Testis (tissue), 3 donors: ENCODE data around the gene PAM16. TPM values are rescaled to one million over a fixed set of nuclear protein-coding genes. Genes with fewer than 3 reads are reported as not detected.

Source experiments
- DNase-seq: peaks from one replicate; pipeline ENCODE4 v3.0.0-alpha.2; 2019
- H3K27ac ChIP-seq, 2 donors: fragments of 200-600 bp; sonication (generic); one replicate each; pipeline ENCODE4 v1.5.1; 2019
- H3K27me3 ChIP-seq: fragments of 200-600 bp; sonication (generic); one replicate; pipeline ENCODE4 v1.5.1; 2019
- H3K36me3 ChIP-seq: fragments of 200-600 bp; sonication (generic); one replicate; pipeline ENCODE4 v1.5.1; 2017; ENCODE audit warnings: low read depth; ENCODE audit errors: missing control alignments
- H3K4me1 ChIP-seq: fragments of 200-600 bp; sonication (generic); one replicate; pipeline ENCODE4 v1.5.1; 2019
- H3K4me3 ChIP-seq, 2 donors: fragments of 200-600 bp; sonication (generic); one replicate each; pipeline ENCODE4 v1.5.1; 2017 to 2019
- H3K9me3 ChIP-seq: fragments of 200-600 bp; sonication (generic); one replicate; pipeline ENCODE4 v1.5.1; 2017
- POLR2A ChIP-seq: fragments of 450-650 bp; IDR thresholded peaks from one replicate; pipeline ENCODE4 v1.6.1; 2017; ENCODE audit warnings: antibody characterized with exemption, mild to moderate bottlenecking, moderate library complexity
- WGBS, 2 donors: methylation state at CpG; one replicate each; pipeline ENCODE4 v1.1.5; 2018; 5-methylcytosine and 5-hydroxymethylcytosine counted together
- intact Hi-C: fragments of 100-400 bp; cut with DNase I; formaldehyde crosslinking; loops from one replicate; pipeline ENCODE4 v1.15.1; 2023; ENCODE audit warnings: low total_unique reads
- polyA plus RNA-seq: library from polyadenylated mRNA; stranded (reverse); fragments of 350-450 nt; fragmentation: Illumina TruSeq; extraction: RNeasy Lipid Tissue Mini Kit (QIAGEN cat#74804); gene quantifications from one replicate; pipeline ENCODE4 v1.2.3, GENCODE V29; 2014; ENCODE audit warnings: low read depth, low replicate concordance; ENCODE audit not compliant: insufficient read depth
- total RNA-seq, 2 donors: library from RNA; depleted of rRNA; stranded (reverse); fragments of >200 nt; gene quantifications; one replicate each; pipeline ENCODE4 v1.2.3, GENCODE V29; 2016
- TF ChIP-seq, protein P1 (sequence below), 3 experiments: fragments of 450-650 bp in 2 of 3; fragments of 200-600 bp in 1 of 3; sonication (generic) in 1 of 3; IDR thresholded peaks; one replicate each; pipeline ENCODE4 v1.5.1; 2016 to 2019; ENCODE audit warnings: antibody characterized with exemption in 3 of 3, mild to moderate bottlenecking in 2 of 3, moderate library complexity in 1 of 3

PAM16 gene
- total and polyA plus RNA-seq, 3 donors from 2014 or later = 61.8 to 148 (median 126) TPM

GRCh38 chr16:4323071-4323844, 27.9 kb downstream of the PAM16 start:
- intact Hi-C loops = no loop called here

GRCh38 chr16:4322121-4323052, 28.7 kb downstream of the PAM16 start:
- intact Hi-C loops = no loop called here
- Histone ChIP-seq H3K36me3 (no peaks in the 10 kb centered on the region), H3K9me3 (no peaks in the 10 kb centered on the region), H3K4me3 (no peak overlapping the region), H3K27ac (no peak overlapping the region), H3K4me1 (peaks cover 60% of the 10 kb centered on the region), H3K27me3 (no peaks in the 10 kb centered on the region)
- 89 to 92% methylated on average over 12 to 30 of the region's 30 CpGs for WGBS, 2 donors
- DNase-seq = no peak
- TF ChIP-seq POLR2A = no peak
- TF ChIP-seq, protein P1, sequence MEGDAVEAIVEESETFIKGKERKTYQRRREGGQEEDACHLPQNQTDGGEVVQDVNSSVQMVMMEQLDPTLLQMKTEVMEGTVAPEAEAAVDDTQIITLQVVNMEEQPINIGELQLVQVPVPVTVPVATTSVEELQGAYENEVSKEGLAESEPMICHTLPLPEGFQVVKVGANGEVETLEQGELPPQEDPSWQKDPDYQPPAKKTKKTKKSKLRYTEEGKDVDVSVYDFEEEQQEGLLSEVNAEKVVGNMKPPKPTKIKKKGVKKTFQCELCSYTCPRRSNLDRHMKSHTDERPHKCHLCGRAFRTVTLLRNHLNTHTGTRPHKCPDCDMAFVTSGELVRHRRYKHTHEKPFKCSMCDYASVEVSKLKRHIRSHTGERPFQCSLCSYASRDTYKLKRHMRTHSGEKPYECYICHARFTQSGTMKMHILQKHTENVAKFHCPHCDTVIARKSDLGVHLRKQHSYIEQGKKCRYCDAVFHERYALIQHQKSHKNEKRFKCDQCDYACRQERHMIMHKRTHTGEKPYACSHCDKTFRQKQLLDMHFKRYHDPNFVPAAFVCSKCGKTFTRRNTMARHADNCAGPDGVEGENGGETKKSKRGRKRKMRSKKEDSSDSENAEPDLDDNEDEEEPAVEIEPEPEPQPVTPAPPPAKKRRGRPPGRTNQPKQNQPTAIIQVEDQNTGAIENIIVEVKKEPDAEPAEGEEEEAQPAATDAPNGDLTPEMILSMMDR (IDR thresholded peaks at IDR 0.05) = no peak

More at GRCh38 chr16:4323071-4323844, 27.9 kb downstream of the PAM16 start:
- no peak for DNase-seq
- Histone ChIP-seq H3K36me3 (no peaks in the 10 kb centered on the region), H3K27me3 (no peaks in the 10 kb centered on the region), H3K4me3 (no peak overlapping the region), H3K27ac (peak overlapping the region; percentile 10 to 85), H3K4me1 (peaks cover 57% of the 10 kb centered on the region), H3K9me3 (no peaks in the 10 kb centered on the region)
- 56% methylated on average over 10 of the region's 21 CpGs; no CpG with 5 or more reads in 1 of the 2 donors for WGBS, 2 donors
- TF ChIP-seq, protein P1 (IDR thresholded peaks at IDR 0.05) = no peak
- no peak for TF ChIP-seq POLR2A

DNA sequence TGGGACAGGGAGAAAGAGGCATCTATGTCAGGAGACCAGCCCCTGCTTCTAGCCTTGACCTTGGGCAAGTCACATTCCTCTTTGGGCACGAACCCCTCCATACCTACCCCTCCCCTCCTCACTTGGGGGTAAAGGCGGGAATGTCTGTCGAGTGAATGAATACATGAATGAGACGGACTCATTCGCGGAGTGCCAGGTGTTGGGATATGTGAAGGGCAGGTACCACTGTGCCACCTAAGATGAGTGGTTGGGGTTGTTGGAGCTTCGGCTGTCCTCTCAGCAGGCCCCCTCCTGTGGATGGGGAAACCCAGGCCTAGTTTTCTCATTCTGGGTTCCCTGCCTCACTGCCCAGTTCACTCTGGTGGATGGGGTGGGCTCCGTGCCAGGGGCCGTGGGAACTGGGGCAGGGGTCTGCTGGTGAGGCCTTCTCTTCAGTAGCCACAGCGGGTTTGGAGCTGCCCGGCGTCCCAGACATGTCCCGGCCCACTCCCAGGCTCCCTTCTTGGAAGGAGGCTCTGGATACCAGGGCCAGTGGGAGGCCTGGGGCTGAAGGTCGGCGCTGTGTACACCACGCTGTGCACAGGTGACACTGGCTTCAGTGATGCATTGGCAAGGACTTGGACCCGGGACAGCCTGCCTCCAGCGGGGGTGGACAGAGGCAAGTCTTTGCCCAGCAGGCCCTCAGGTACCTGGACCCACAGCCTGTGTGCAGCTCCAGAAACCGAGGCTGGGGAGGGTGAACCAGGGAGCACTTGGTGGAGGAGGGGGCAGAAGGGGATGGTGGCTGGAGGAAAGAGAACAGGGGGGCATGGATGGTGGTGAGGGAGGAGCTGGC, 29.6 kb downstream of the PAM16 start:
- no peaks in the 10 kb centered on the region for H3K27me3 ChIP-seq
- no peaks in the 10 kb centered on the region for H3K9me3 ChIP-seq
- H3K4me3 ChIP-seq = no peak overlapping the region
- intact Hi-C loops = no loop called here
- DNase-seq = no peak
- peak overlapping the region in 1 of 2 donors; percentile 36 for H3K27ac ChIP-seq
- no peaks in the 10 kb centered on the region for H3K36me3 ChIP-seq
- H3K4me1 ChIP-seq = peaks cover 61% of the 10 kb centered on the region
- WGBS, 2 donors = 80 to 85% methylated on average over 10 to 19 of the region's 19 CpGs
- TF ChIP-seq, protein P1 (IDR thresholded peaks at IDR 0.05) = no peak
- no peak for TF ChIP-seq POLR2A

GRCh38 chr16:4320571-4321137, 30.5 kb downstream of the PAM16 start:
- Histone ChIP-seq H3K4me1 (peaks cover 61% of the 10 kb centered on the region), H3K4me3 (no peak overlapping the region), H3K9me3 (no peaks in the 10 kb centered on the region), H3K27ac (peak overlapping the region in 1 of 2 donors; percentile 36), H3K36me3 (no peaks in the 10 kb centered on the region), H3K27me3 (no peaks in the 10 kb centered on the region)
- intact Hi-C loops = no loop called here
- DNase-seq = no peak
- WGBS, 2 donors = 46 to 66% methylated on average over 7 to 16 of the region's 16 CpGs
- TF ChIP-seq, protein P1 (IDR thresholded peaks at IDR 0.05) = no peak
- no peak for TF ChIP-seq POLR2A
